ENCODE results near the gene GNB1.

- TF ChIP-seq CTCF (IDR thresholded peaks at IDR 0.05) (no peak), POLR2A (IDR thresholded peaks at IDR 0.05) (no peak)
These were observed 7.6 kb downstream of the GNB1 start for GRCh38 chr1:1883092-1883873.

Data from testis (tissue), 2 donors.